Hematopoietic multipotent progenitor cell treated with erythropoietin and hydrocortisone succinate and interleukin-3 and kit ligand, for 15 days (in vitro differentiated cells): Measurements from ENCODE around the gene PARD3.

Source experiments
- DNase-seq: peaks from one replicate; pipeline ENCODE4 v3.0.0-alpha.2; 2015; ENCODE audit warnings: low spot score

The PARD3 gene

GRCh38 chr10:34250722-34251121, 564.4 kb downstream of the PARD3 start:
- DNase-seq = no peak

- DNase-seq = no peak
These were observed 565.5 kb downstream of the PARD3 start for GRCh38 chr10:34249634-34250033.

GRCh38 chr10:34247560-34247959, 567.5 kb downstream of the PARD3 start:
- DNase-seq = no peak

GRCh38 chr10:34244756-34245484, 570.2 kb downstream of the PARD3 start:
- no peak for DNase-seq

- DNase-seq = no peak
These were observed 573.7 kb downstream of the PARD3 start for GRCh38 chr10:34241226-34242000.

GRCh38 chr10:34240039-34240438, 575.1 kb downstream of the PARD3 start:
- no peak for DNase-seq

- DNase-seq = no peak
These were observed 577.1 kb downstream of the PARD3 start for GRCh38 chr10:34237898-34238455.

- no peak for DNase-seq
These were observed 578.2 kb downstream of the PARD3 start for GRCh38 chr10:34236931-34237330.

GRCh38 chr10:34235164-34235832, 579.8 kb downstream of the PARD3 start:
- no peak for DNase-seq

GRCh38 chr10:34232481-34232880, 582.6 kb downstream of the PARD3 start:
- no peak for DNase-seq

- DNase-seq = no peak
These were observed 583.5 kb downstream of the PARD3 start for GRCh38 chr10:34231441-34232180.

- no peak for DNase-seq
These were observed 585.2 kb downstream of the PARD3 start for GRCh38 chr10:34229917-34230316.

- DNase-seq = no peak
These were observed 587.0 kb downstream of the PARD3 start for GRCh38 chr10:34228066-34228465.

- no peak for DNase-seq
These were observed 590.5 kb downstream of the PARD3 start for GRCh38 chr10:34224639-34225038.

- DNase-seq = no peak
These were observed 591.4 kb downstream of the PARD3 start for GRCh38 chr10:34223658-34224057.

- DNase-seq = no peak
These were observed 592.7 kb downstream of the PARD3 start for GRCh38 chr10:34222359-34222758.

- DNase-seq = no peak
These were observed 595.1 kb downstream of the PARD3 start for GRCh38 chr10:34219753-34220548.

GRCh38 chr10:34217524-34217923, 597.6 kb downstream of the PARD3 start:
- no peak for DNase-seq

- no peak for DNase-seq
These were observed 598.6 kb downstream of the PARD3 start for GRCh38 chr10:34216348-34216945.

- no peak for DNase-seq
These were observed 601.3 kb downstream of the PARD3 start for GRCh38 chr10:34213805-34214197.
